Hair follicle dermal papilla cell (primary cell): ENCODE data around the gene PRPF40A. TPM values are rescaled to one million over a fixed set of nuclear protein-coding genes. Genes with fewer than 3 reads are reported as not detected.

Experiments
- total RNA-seq: library from RNA; depleted of rRNA; stranded (reverse); fragments of >200 nt; gene quantifications from 2 replicates; pipeline ENCODE4 v1.2.3, GENCODE V29; 2012

Gene PRPF40A
- total RNA-seq, result 112 and 123 TPM in 2 replicates

GRCh38 chr2:152717228-152718075, at the start of gene PRPF40A:
TSS of gene PRPF40A (minus strand) at chr2:152717461. CDS start at chr2:152717439, 22 bp downstream.

GRCh38 chr2:152718076-152718908, 1.0 kb upstream of the PRPF40A start, which contains the start of gene ARL6IP6:
TSS of gene ARL6IP6 (plus strand) at chr2:152718620. CDS start at chr2:152718625, 5 bp downstream.

Other genes starting within 250 kb of the PRPF40A start
- gene ARL6IP6, start 1.2 kb upstream of the PRPF40A start, total RNA-seq, result 23.2 and 30.8 TPM in 2 replicates